Coronary artery (tissue), 2 donors: ENCODE data around the gene FGG.

Source experiments
- DNase-seq: peaks from one replicate; pipeline ENCODE4 v3.0.0-alpha.2; 2017; ENCODE audit warnings: low spot score
- H3K27ac ChIP-seq, 2 donors: fragments of 200-600 bp; sonication (generic); one replicate each; pipeline ENCODE4 v1.5.1; 2016 to 2019
- H3K4me3 ChIP-seq: fragments of 200-600 bp; sonication (generic); 2 replicates; pipeline ENCODE4 v1.5.1; 2016; ENCODE audit warnings: mild to moderate bottlenecking, moderate library complexity
- CTCF ChIP-seq: fragments of 200-600 bp; sonication (generic); IDR thresholded peaks from one replicate; pipeline ENCODE4 v1.5.1; 2019; ENCODE audit warnings: antibody characterized with exemption

Gene FGG

GRCh38 chr4:154614306-154614705, 1.9 kb upstream of the FGG start:
- no peak overlapping the region for H3K27ac ChIP-seq
- no peak overlapping the region for H3K4me3 ChIP-seq
- TF ChIP-seq CTCF: no peak

DNA sequence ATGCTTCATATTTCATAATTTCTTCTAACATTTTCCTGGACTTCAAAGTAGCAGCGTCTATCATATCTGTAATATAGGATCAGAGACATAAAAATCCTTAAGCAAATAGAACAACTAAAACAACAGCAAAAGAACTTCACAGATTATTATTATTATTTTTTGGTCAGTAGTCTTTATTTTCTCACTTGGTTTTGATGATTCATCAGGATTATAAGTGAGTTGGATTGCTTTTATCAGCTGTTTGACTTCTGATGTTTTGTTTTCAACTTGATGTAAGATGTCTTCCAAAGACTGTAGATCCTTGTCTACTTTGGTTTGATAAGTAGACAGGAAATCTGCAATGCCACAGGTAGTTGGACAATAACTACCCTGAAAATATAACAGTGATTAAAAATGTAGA, 623 bp downstream of the FGG start:
- no peak overlapping the region for H3K27ac ChIP-seq
- no peak overlapping the region for H3K4me3 ChIP-seq
- DNase-seq: no peak
- TF ChIP-seq CTCF: no peak

More at GRCh38 chr4:154614306-154614705, 1.9 kb upstream of the FGG start:
- DNase-seq: no peak

GRCh38 chr4:154610582-154610981, 1.9 kb downstream of the FGG start:
- Histone ChIP-seq H3K27ac (no peak overlapping the region), H3K4me3 (no peak overlapping the region)
- DNase-seq: no peak
- no peak for TF ChIP-seq CTCF

DNA sequence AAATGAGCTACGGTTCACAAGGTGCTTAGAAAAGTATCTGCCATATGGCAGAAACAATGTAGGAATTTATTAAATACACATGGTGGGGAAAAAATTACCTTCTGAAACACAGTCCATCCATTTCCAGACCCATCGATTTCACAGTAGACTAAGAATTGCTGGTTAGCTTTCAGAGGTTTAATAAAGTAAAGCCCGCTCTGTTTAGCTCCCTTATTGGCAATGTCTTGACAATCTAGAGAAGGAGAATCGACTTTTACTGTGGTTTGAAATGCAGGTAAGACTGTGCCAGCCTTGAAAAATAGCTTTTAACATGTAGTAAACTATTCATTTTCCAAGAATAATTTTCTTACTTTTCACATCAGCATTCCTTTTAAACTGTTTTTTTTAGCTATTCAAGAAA, 2.9 kb downstream of the FGG start:
- TF ChIP-seq CTCF: no peak
- Histone ChIP-seq H3K4me3 (no peak overlapping the region), H3K27ac (no peak overlapping the region)
- DNase-seq: no peak

- no peak for DNase-seq
- no peak overlapping the region for H3K4me3 ChIP-seq
- TF ChIP-seq CTCF: no peak
- H3K27ac ChIP-seq: no peak overlapping the region
Measured at GRCh38 chr4:154608361-154609252, 3.8 kb downstream of the FGG start.

GRCh38 chr4:154606728-154607723, 5.4 kb downstream of the FGG start:
- TF ChIP-seq CTCF: no peak
- Histone ChIP-seq H3K27ac (no peak overlapping the region), H3K4me3 (no peak overlapping the region)
- DNase-seq: no peak
